PC-3 (cell line): ENCODE data around the gene SLC24A3. TPM values are rescaled to one million over a fixed set of nuclear protein-coding genes. Genes with fewer than 3 reads are reported as not detected.
A peak's percentile ranks its signal among the peaks of the same experiment; 100 is the strongest.

Experiments
- ATAC-seq: fragments of 200-7000 bp; cut with Tn5 transposase; 2 replicates; pipeline ENCODE4 v1.9.1; 2020; ENCODE audit warnings: mild to moderate bottlenecking, moderate library complexity
- BruUV-seq: library from RNA; stranded (reverse); fragments of 400-500 nt; replicated peaks from 2 replicates; lab custom pipeline; 2021; lab: Mats Ljungman, UMichigan
- CTCF ChIA-PET: fragments of 300-600 bp; sonication (Branson Sonifier 250); formaldehyde crosslinking; loops from one replicate; lab custom pipeline; 2022; ENCODE audit warnings: antibody characterized with exemption; lab: Charles Lee
- POLR2A ChIA-PET: fragments of 300-600 bp; sonication (Branson Sonifier 250); formaldehyde crosslinking; loops from one replicate; lab custom pipeline; 2022; ENCODE audit warnings: antibody characterized with exemption; ENCODE audit not compliant: unreplicated experiment; lab: Charles Lee
- DNase-seq: peaks from one replicate; pipeline ENCODE4 v3.0.0-alpha.2; 2015
- H2AFZ ChIP-seq: fragments of 300-600 bp; sonication (generic); 2 replicates; pipeline ENCODE4 v1.6.0; 2016; ENCODE audit warnings: antibody characterized with exemption, low read length
- H3F3A ChIP-seq: fragments of 300-600 bp; sonication (generic); one replicate; pipeline ENCODE4 v1.6.0; 2017; ENCODE audit warnings: antibody characterized with exemption, low read length, control low read depth, mild to moderate bottlenecking; ENCODE audit not compliant: unreplicated experiment
- H3K27ac ChIP-seq: fragments of 300-600 bp; sonication (generic); 2 replicates; pipeline ENCODE4 v1.5.1; 2016; ENCODE audit warnings: mild to moderate bottlenecking, low read length
- H3K27me3 ChIP-seq: fragments of 300-600 bp; sonication (generic); 2 replicates; pipeline ENCODE4 v1.6.1; 2016; ENCODE audit warnings: low read length, mixed read lengths
- H3K36me3 ChIP-seq: fragments of 300-600 bp; sonication (generic); 2 replicates; pipeline ENCODE4 v1.6.1; 2016; ENCODE audit warnings: low read depth, mixed run types, low read length, mixed read lengths
- H3K4me1 ChIP-seq: fragments of 300-600 bp; sonication (generic); 2 replicates; pipeline ENCODE4 v1.5.1; 2016; ENCODE audit warnings: low read length; ENCODE audit not compliant: insufficient read depth
- H3K4me2 ChIP-seq: fragments of 300-600 bp; sonication (generic); 2 replicates; pipeline ENCODE4 v1.6.0; 2016; ENCODE audit warnings: low read length
- H3K4me3 ChIP-seq: fragments of 300-600 bp; sonication (generic); 2 replicates; pipeline ENCODE4 v1.5.1; 2016; ENCODE audit warnings: mild to moderate bottlenecking, low read length, mixed read lengths
- H3K79me2 ChIP-seq: fragments of 300-600 bp; sonication (generic); 2 replicates; pipeline ENCODE4 v1.6.1; 2017; ENCODE audit warnings: low read length, mixed read lengths
- H3K9ac ChIP-seq: fragments of 300-600 bp; sonication (generic); 2 replicates; pipeline ENCODE4 v1.6.0; 2016; ENCODE audit warnings: mild to moderate bottlenecking, low read length
- H3K9me2 ChIP-seq: fragments of 300-600 bp; sonication (generic); replicated peaks from 2 replicates; pipeline ENCODE4 v1.6.1; 2016; ENCODE audit warnings: mixed run types, low read length, mixed read lengths
- H3K9me3 ChIP-seq: fragments of 300-600 bp; sonication (generic); 2 replicates; pipeline ENCODE4 v1.6.1; 2016; ENCODE audit warnings: low read length, mixed read lengths
- H4K20me1 ChIP-seq: fragments of 300-600 bp; sonication (generic); 2 replicates; pipeline ENCODE4 v1.6.1; 2016; ENCODE audit warnings: low read length, mixed read lengths
- CTCF ChIP-seq: fragments of 300-600 bp; sonication (generic); conservative IDR thresholded peaks from 2 replicates; pipeline ENCODE4 v1.5.1; 2017; ENCODE audit warnings: antibody characterized with exemption, low read depth, mild to moderate bottlenecking, low read length
- EZH2 ChIP-seq: fragments of 300-600 bp; sonication (generic); IDR thresholded peaks from one replicate; pipeline ENCODE4 v1.6.1; 2017; ENCODE audit warnings: antibody characterized with exemption, mild to moderate bottlenecking, low read length; ENCODE audit not compliant: unreplicated experiment
- EZH2phosphoT487 ChIP-seq: fragments of 300-600 bp; sonication (generic); IDR thresholded peaks from 2 replicates; pipeline ENCODE4 v1.6.1; 2018; ENCODE audit warnings: mild to moderate bottlenecking, antibody characterized with exemption, low read length, borderline replicate concordance
- intact Hi-C: fragments of 100-400 bp; cut with micrococcal nuclease; formaldehyde crosslinking; loops from 2 replicates; pipeline ENCODE4 v1.9.0; 2023
- total RNA-seq: library from RNA; depleted of rRNA; stranded (reverse); fragments of >200 nt; gene quantifications from 2 replicates; pipeline ENCODE4 v1.2.3, GENCODE V29; 2014

Gene SLC24A3
- total RNA-seq, 1 experiment from 2014 or later: 0.11 TPM

GRCh38 chr20:19223640-19224039 lies 11.2 kb downstream of the SLC24A3 start:
- no peaks in the 10 kb centered on the region for H3F3A ChIP-seq
- BruUV-seq: no TSS peak
- H3K36me3 ChIP-seq: no peaks in the 10 kb centered on the region
- H3K27me3 ChIP-seq: peaks cover 50% of the 10 kb centered on the region
- ChIA-PET POLR2A (no interaction called here), CTCF (no interaction called here)
- no peak for ATAC-seq
- H2AFZ ChIP-seq: no peak overlapping the region
- no peaks in the 10 kb centered on the region for H3K9me2 ChIP-seq
- H3K4me3 ChIP-seq: no peak overlapping the region
- no peak overlapping the region for H3K4me2 ChIP-seq
- H3K27ac ChIP-seq: no peak overlapping the region
- peak; percentile 11 for DNase-seq
- H3K9ac ChIP-seq: no peak overlapping the region
- intact Hi-C loops: no loop called here
- TF ChIP-seq EZH2phosphoT487 (no peak), CTCF (no peak), EZH2 (no peak)
- no peaks in the 10 kb centered on the region for H3K79me2 ChIP-seq
- no peaks in the 10 kb centered on the region for H4K20me1 ChIP-seq
- H3K4me1 ChIP-seq: no peaks in the 10 kb centered on the region
- H3K9me3 ChIP-seq: no peaks in the 10 kb centered on the region

- no peaks in the 10 kb centered on the region for H4K20me1 ChIP-seq
- POLR2A ChIA-PET: no interaction called here
- H2AFZ ChIP-seq: no peak overlapping the region
- H3K9me3 ChIP-seq: no peaks in the 10 kb centered on the region
- TF ChIP-seq EZH2phosphoT487 (no peak), EZH2 (no peak), CTCF (no peak)
- H3K4me3 ChIP-seq: no peak overlapping the region
- ATAC-seq (no peak), DNase-seq (no peak)
- CTCF ChIA-PET: no interaction called here
- no peaks in the 10 kb centered on the region for H3F3A ChIP-seq
- BruUV-seq: no TSS peak
- H3K79me2 ChIP-seq: no peaks in the 10 kb centered on the region
- intact Hi-C loops: no loop called here
- no peak overlapping the region for H3K4me2 ChIP-seq
- H3K9me2 ChIP-seq: no peaks in the 10 kb centered on the region
- H3K27me3 ChIP-seq: peaks cover 46% of the 10 kb centered on the region
- H3K9ac ChIP-seq: no peak overlapping the region
- no peaks in the 10 kb centered on the region for H3K36me3 ChIP-seq
- H3K4me1 ChIP-seq: no peaks in the 10 kb centered on the region
- no peak overlapping the region for H3K27ac ChIP-seq
These were observed 19.1 kb downstream of the SLC24A3 start for GRCh38 chr20:19231359-19232035.

- intact Hi-C loops: no loop called here
- no peaks in the 10 kb centered on the region for H3K9me2 ChIP-seq
- H4K20me1 ChIP-seq: no peaks in the 10 kb centered on the region
- no peak overlapping the region for H2AFZ ChIP-seq
- no peak for TF ChIP-seq EZH2
- no peak for TF ChIP-seq CTCF
- no peak for TF ChIP-seq EZH2phosphoT487
- no peak overlapping the region for H3K9ac ChIP-seq
- no peak overlapping the region for H3K4me2 ChIP-seq
- DNase-seq (no peak), ATAC-seq (no peak)
- ChIA-PET CTCF (no interaction called here), POLR2A (no interaction called here)
- H3K36me3 ChIP-seq: no peaks in the 10 kb centered on the region
- H3K27ac ChIP-seq: no peak overlapping the region
- no peaks in the 10 kb centered on the region for H3F3A ChIP-seq
- H3K79me2 ChIP-seq: no peaks in the 10 kb centered on the region
- H3K4me1 ChIP-seq: no peaks in the 10 kb centered on the region
- H3K4me3 ChIP-seq: no peak overlapping the region
- H3K9me3 ChIP-seq: no peaks in the 10 kb centered on the region
- no TSS peak for BruUV-seq
- peaks cover 55% of the 10 kb centered on the region for H3K27me3 ChIP-seq
These were observed 20.8 kb downstream of the SLC24A3 start for GRCh38 chr20:19232997-19233794.
